ENCODE data around the gene CNTNAP2.

DNA sequence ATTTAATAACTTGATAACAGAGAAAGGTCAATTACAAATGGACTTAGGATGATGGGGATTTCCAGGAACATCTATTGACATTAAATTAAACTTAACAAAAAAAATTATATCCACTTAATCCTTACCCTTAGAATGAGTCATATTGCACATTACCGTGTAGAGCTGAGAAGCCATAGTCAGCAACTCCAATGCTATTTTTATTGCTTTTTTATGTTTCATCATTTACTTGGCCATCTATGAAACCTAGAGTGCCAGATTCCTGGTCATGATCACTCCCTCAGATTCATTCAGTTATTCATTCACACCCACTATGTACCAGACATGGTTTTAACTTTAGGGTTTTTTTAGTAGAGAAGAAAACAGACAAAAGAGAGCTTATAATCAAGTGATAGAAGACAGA lies 1180.4 kb downstream of the CNTNAP2 start:
- no peak for TF ChIP-seq POLR2A (IDR thresholded peaks at IDR 0.05)
- no peak for TF ChIP-seq CTCF (IDR thresholded peaks at IDR 0.05)
